IgD-negative memory B cell (primary cell): ENCODE results near the gene TEPSIN. TPM values are rescaled to one million over a fixed set of nuclear protein-coding genes. Genes with fewer than 3 reads are reported as not detected.
A peak's percentile ranks its signal among the peaks of the same experiment; 100 is the strongest.

ENCODE experiments used
- H3K27ac Mint-ChIP-seq, 3 donors: one replicate each; pipeline ENCODE4 v1.8.0; 2020 to 2022; ENCODE audit warnings: mild to moderate bottlenecking in 3 of 3, mixed read lengths in 3 of 3, moderate library complexity in 1 of 3
- H3K27me3 Mint-ChIP-seq: one replicate; pipeline ENCODE4 v1.8.0; 2021; ENCODE audit warnings: mixed read lengths
- H3K36me3 Mint-ChIP-seq: one replicate; pipeline ENCODE4 v1.8.0; 2020; ENCODE audit warnings: mild to moderate bottlenecking, mixed read lengths
- H3K4me1 Mint-ChIP-seq, 3 donors: one replicate each; pipeline ENCODE4 v1.8.0; 2020 to 2022; ENCODE audit warnings: mixed read lengths in 3 of 3, mild to moderate bottlenecking in 1 of 3
- H3K4me3 Mint-ChIP-seq, 4 donors: one replicate each; pipeline ENCODE4 v1.8.0; 2020 to 2022; ENCODE audit warnings: mild to moderate bottlenecking in 4 of 4, mixed read lengths in 4 of 4, moderate library complexity in 3 of 4
- H3K9me3 Mint-ChIP-seq, 3 donors: one replicate each; pipeline ENCODE4 v1.8.0; 2020 to 2021; ENCODE audit warnings: mixed read lengths in 3 of 3, mild to moderate bottlenecking in 1 of 3
- polyA plus RNA-seq: library from polyadenylated mRNA; unstranded; fragments of 300-500 nt; fragmentation: Illumina TruSeq; gene quantifications from one replicate; pipeline ENCODE4 v1.2.3, GENCODE V29; 2021

TEPSIN gene
- polyA plus RNA-seq, 1 donor from 2014 or later, result 15.3 TPM

GRCh38 chr17:81190591-81190990 lies 48.3 kb downstream of the TEPSIN start:
- H3K9me3 Mint-ChIP-seq, result no peaks in the 10 kb centered on the region
- no peak overlapping the region for H3K27ac Mint-ChIP-seq
- H3K4me1 Mint-ChIP-seq, result no peaks in the 10 kb centered on the region
- no peak overlapping the region for H3K4me3 Mint-ChIP-seq
- no peaks in the 10 kb centered on the region for H3K27me3 Mint-ChIP-seq
- no peaks in the 10 kb centered on the region for H3K36me3 Mint-ChIP-seq

- Mint-ChIP-seq H3K27ac (no peak overlapping the region), H3K4me3 (no peak overlapping the region), H3K36me3 (no peaks in the 10 kb centered on the region), H3K9me3 (no peaks in the 10 kb centered on the region), H3K4me1 (no peaks in the 10 kb centered on the region), H3K27me3 (no peaks in the 10 kb centered on the region)
Measured at GRCh38 chr17:81189670-81190530, 49.0 kb downstream of the TEPSIN start.

GRCh38 chr17:81189016-81189415 lies 49.8 kb downstream of the TEPSIN start:
- Mint-ChIP-seq H3K27me3 (no peaks in the 10 kb centered on the region), H3K4me1 (no peaks in the 10 kb centered on the region), H3K36me3 (no peaks in the 10 kb centered on the region), H3K4me3 (peak overlapping the region in 1 of 4 donors; percentile 39), H3K27ac (no peak overlapping the region), H3K9me3 (no peaks in the 10 kb centered on the region)

- Mint-ChIP-seq H3K27me3 (no peaks in the 10 kb centered on the region), H3K4me1 (no peaks in the 10 kb centered on the region), H3K27ac (no peak overlapping the region), H3K36me3 (no peaks in the 10 kb centered on the region), H3K9me3 (no peaks in the 10 kb centered on the region), H3K4me3 (no peak overlapping the region)
Measured at GRCh38 chr17:81188491-81188840, 50.4 kb downstream of the TEPSIN start.

GRCh38 chr17:81187586-81188490 lies 51.0 kb downstream of the TEPSIN start:
- Mint-ChIP-seq H3K27ac (no peak overlapping the region), H3K4me1 (no peaks in the 10 kb centered on the region), H3K36me3 (no peaks in the 10 kb centered on the region), H3K27me3 (no peaks in the 10 kb centered on the region), H3K4me3 (no peak overlapping the region), H3K9me3 (no peaks in the 10 kb centered on the region)

GRCh38 chr17:81187120-81187519 lies 51.7 kb downstream of the TEPSIN start:
- Mint-ChIP-seq H3K36me3 (no peaks in the 10 kb centered on the region), H3K27me3 (no peaks in the 10 kb centered on the region), H3K27ac (no peak overlapping the region), H3K4me1 (no peaks in the 10 kb centered on the region), H3K4me3 (no peak overlapping the region), H3K9me3 (no peaks in the 10 kb centered on the region)

GRCh38 chr17:81186203-81186602 lies 52.7 kb downstream of the TEPSIN start:
- H3K4me1 Mint-ChIP-seq, result no peaks in the 10 kb centered on the region
- H3K27me3 Mint-ChIP-seq, result no peaks in the 10 kb centered on the region
- H3K36me3 Mint-ChIP-seq, result no peaks in the 10 kb centered on the region
- no peak overlapping the region for H3K4me3 Mint-ChIP-seq
- H3K27ac Mint-ChIP-seq, result no peak overlapping the region
- H3K9me3 Mint-ChIP-seq, result no peaks in the 10 kb centered on the region

GRCh38 chr17:81184555-81184954 lies 54.3 kb downstream of the TEPSIN start:
- H3K9me3 Mint-ChIP-seq, result no peaks in the 10 kb centered on the region
- no peaks in the 10 kb centered on the region for H3K4me1 Mint-ChIP-seq
- H3K27ac Mint-ChIP-seq, result no peak overlapping the region
- H3K27me3 Mint-ChIP-seq, result no peaks in the 10 kb centered on the region
- H3K4me3 Mint-ChIP-seq, result no peak overlapping the region
- H3K36me3 Mint-ChIP-seq, result no peaks in the 10 kb centered on the region

GRCh38 chr17:81183807-81184206 lies 55.0 kb downstream of the TEPSIN start:
- H3K27ac Mint-ChIP-seq, result no peak overlapping the region

GRCh38 chr17:81183316-81183715 lies 55.5 kb downstream of the TEPSIN start:
- Mint-ChIP-seq H3K27ac (peak overlapping the region in 1 of 3 donors; percentile 43), H3K9me3 (no peaks in the 10 kb centered on the region), H3K4me1 (no peaks in the 10 kb centered on the region), H3K4me3 (no peak overlapping the region), H3K36me3 (no peaks in the 10 kb centered on the region), H3K27me3 (no peaks in the 10 kb centered on the region)

More at GRCh38 chr17:81183807-81184206, 55.0 kb downstream of the TEPSIN start:
- Mint-ChIP-seq H3K4me1 (no peaks in the 10 kb centered on the region), H3K9me3 (no peaks in the 10 kb centered on the region), H3K27me3 (no peaks in the 10 kb centered on the region), H3K4me3 (no peak overlapping the region), H3K36me3 (no peaks in the 10 kb centered on the region)

GRCh38 chr17:81182596-81182995 lies 56.3 kb downstream of the TEPSIN start:
- Mint-ChIP-seq H3K9me3 (no peaks in the 10 kb centered on the region), H3K4me3 (no peak overlapping the region), H3K4me1 (no peaks in the 10 kb centered on the region), H3K36me3 (no peaks in the 10 kb centered on the region), H3K27me3 (no peaks in the 10 kb centered on the region), H3K27ac (peak overlapping the region in 1 of 3 donors; percentile 43)

GRCh38 chr17:81181811-81182185 lies 57.1 kb downstream of the TEPSIN start:
- Mint-ChIP-seq H3K9me3 (no peaks in the 10 kb centered on the region), H3K27me3 (no peaks in the 10 kb centered on the region), H3K36me3 (no peaks in the 10 kb centered on the region), H3K27ac (no peak overlapping the region), H3K4me3 (no peak overlapping the region), H3K4me1 (no peaks in the 10 kb centered on the region)

- H3K27ac Mint-ChIP-seq, result no peak overlapping the region
- no peaks in the 10 kb centered on the region for H3K9me3 Mint-ChIP-seq
- no peak overlapping the region for H3K4me3 Mint-ChIP-seq
- H3K4me1 Mint-ChIP-seq, result no peaks in the 10 kb centered on the region
- no peaks in the 10 kb centered on the region for H3K36me3 Mint-ChIP-seq
- H3K27me3 Mint-ChIP-seq, result no peaks in the 10 kb centered on the region
Measured at GRCh38 chr17:81180836-81181810, 57.7 kb downstream of the TEPSIN start.

- Mint-ChIP-seq H3K4me3 (no peak overlapping the region), H3K27me3 (no peaks in the 10 kb centered on the region), H3K27ac (no peak overlapping the region), H3K4me1 (no peaks in the 10 kb centered on the region), H3K9me3 (peaks cover 0 to 8% (median 4%) of the 10 kb centered on the region in 3 donors), H3K36me3 (no peaks in the 10 kb centered on the region)
Measured at GRCh38 chr17:81179861-81180260, 59.0 kb downstream of the TEPSIN start.

- no peaks in the 10 kb centered on the region for H3K36me3 Mint-ChIP-seq
- no peak overlapping the region for H3K4me3 Mint-ChIP-seq
- H3K9me3 Mint-ChIP-seq, result peaks cover 0 to 9% (median 4%) of the 10 kb centered on the region in 3 donors
- no peaks in the 10 kb centered on the region for H3K4me1 Mint-ChIP-seq
- no peak overlapping the region for H3K27ac Mint-ChIP-seq
- no peaks in the 10 kb centered on the region for H3K27me3 Mint-ChIP-seq
Measured at GRCh38 chr17:81179220-81179619, 59.6 kb downstream of the TEPSIN start.
